IPS-11a (cell line): ENCODE data around the gene THBS3.
"Not testable (repeated sequence)": the region's sequence is repeated elsewhere in the genome, so short reads cannot be mapped to it uniquely, and the experiment has no call there.

Experiments
- H3K4me3 ChIP-seq: one replicate; pipeline ENCODE4 v1.5.1; 2013; ENCODE audit warnings: low read depth, low read length, control low read depth

Gene THBS3

GRCh38 chr1:155160128-155160527 is 47.6 kb downstream of the THBS3 start:
- H3K4me3 ChIP-seq, result no peak overlapping the region

GRCh38 chr1:155158991-155159390 is 48.7 kb downstream of the THBS3 start:
- no peak overlapping the region for H3K4me3 ChIP-seq

GRCh38 chr1:155155996-155156643 is 51.6 kb downstream of the THBS3 start:
- not testable (repeated sequence) for H3K4me3 ChIP-seq
